ENCODE measurements around the gene AKAP13. TPM values are rescaled to one million over a fixed set of nuclear protein-coding genes. Genes with fewer than 3 reads are reported as not detected.
A peak's percentile ranks its signal among the peaks of the same experiment; 100 is the strongest.

The AKAP13 gene
- total RNA-seq, 1 donor from 2014 or later, result 450 TPM

- peaks cover 87% of the 10 kb centered on the region for H3K36me3 ChIP-seq
- H3K27me3 ChIP-seq, result no peaks in the 10 kb centered on the region
- no peaks in the 10 kb centered on the region for H3K9me3 ChIP-seq
- DNase-seq, result no peak
- TF ChIP-seq CTCF (IDR thresholded peaks at IDR 0.05), result no peak
- intact Hi-C loops (cut with DNase I), result no loop called here
- peaks cover 52% of the 10 kb centered on the region for H3K4me1 ChIP-seq
- ATAC-seq, result peak; percentile 76
- H3K27ac ChIP-seq, result peak overlapping the region; percentile 61
- peak overlapping the region; percentile 30 for H3K4me3 ChIP-seq
Measured at GRCh38 chr15:85689729-85690128, 309.3 kb downstream of the AKAP13 start.

GRCh38 chr15:85690561-85691231 is 310.3 kb downstream of the AKAP13 start:
- H3K4me3 ChIP-seq, result peak overlapping the region; percentile 30
- H3K4me1 ChIP-seq, result peaks cover 52% of the 10 kb centered on the region
- TF ChIP-seq CTCF (IDR thresholded peaks at IDR 0.05), result no peak
- peak overlapping the region; percentile 61 for H3K27ac ChIP-seq
- no peaks in the 10 kb centered on the region for H3K9me3 ChIP-seq
- DNase-seq, result no peak
- H3K27me3 ChIP-seq, result no peaks in the 10 kb centered on the region
- peaks cover 87% of the 10 kb centered on the region for H3K36me3 ChIP-seq
- peak; percentile 22 for ATAC-seq
- intact Hi-C loops (cut with DNase I), result no loop called here

DNA sequence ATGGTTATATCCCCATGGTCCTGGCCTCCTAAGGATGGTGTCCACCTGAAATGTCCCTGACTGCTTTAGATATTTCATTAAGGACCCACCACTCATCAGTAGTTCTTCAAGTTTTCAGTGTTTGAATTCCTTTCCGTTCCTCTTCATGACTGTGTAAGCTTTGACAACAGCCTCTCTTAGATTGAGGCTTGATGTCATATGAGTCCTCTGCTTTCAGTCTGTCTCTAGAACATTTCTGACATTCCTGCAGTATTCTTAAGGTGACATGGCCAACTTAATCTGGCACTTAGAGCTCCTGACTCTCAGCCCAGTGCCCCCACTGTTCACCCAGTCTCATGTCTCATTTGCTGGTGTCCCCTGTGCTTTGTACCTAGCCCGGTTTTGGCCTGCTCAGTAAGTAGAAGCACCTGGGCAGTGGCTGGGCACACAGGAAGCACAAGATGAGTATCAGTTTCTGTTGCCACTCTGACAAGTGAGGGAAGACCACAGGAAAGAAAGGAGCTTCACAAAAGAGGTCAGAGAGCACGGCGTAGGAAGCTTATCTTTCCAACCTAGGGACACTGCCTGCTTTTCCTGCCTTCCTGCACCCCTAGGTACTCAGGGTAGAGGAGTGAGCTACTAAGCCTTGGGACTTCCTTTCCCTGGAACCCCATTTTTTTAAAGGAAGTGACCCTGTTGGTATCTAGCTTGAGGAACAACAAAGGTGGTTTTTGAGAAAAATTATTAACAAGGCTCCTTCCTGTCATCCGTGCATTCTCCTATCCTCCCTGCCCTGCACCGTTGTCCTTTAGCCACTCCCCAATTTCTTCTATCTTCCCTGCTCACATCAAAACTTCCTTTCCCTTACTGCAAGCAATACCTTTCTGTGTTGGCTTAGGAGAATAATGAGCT is 311.2 kb downstream of the AKAP13 start:
- intact Hi-C loops (cut with DNase I), result no loop called here
- H3K36me3 ChIP-seq, result peaks cover 89% of the 10 kb centered on the region
- peaks cover 52% of the 10 kb centered on the region for H3K4me1 ChIP-seq
- no peaks in the 10 kb centered on the region for H3K27me3 ChIP-seq
- H3K9me3 ChIP-seq, result no peaks in the 10 kb centered on the region
- H3K27ac ChIP-seq, result peak overlapping the region; percentile 61
- no peak for TF ChIP-seq CTCF (IDR thresholded peaks at IDR 0.05)
- DNase-seq (no peak), ATAC-seq (peak; percentile 65)
- H3K4me3 ChIP-seq, result peak overlapping the region; percentile 30

DNA sequence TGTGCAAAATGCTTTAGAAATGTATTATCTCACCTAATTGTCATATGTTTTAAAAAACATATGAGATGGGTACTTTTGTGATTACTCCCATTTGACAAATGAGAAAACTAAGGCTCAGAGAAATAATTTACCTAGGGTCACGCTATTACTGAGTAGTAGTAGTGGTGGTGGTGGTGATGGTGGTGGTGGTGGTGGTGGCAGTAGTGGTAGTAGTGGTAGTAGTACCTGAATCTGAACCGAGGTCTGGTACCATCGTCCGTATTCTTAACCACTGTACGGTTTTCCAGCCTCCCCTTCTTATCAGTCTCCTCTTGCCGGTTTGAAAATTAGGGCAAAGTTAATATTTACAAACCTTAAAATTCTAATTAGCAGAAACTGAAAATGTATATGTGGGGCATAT is 311.9 kb downstream of the AKAP13 start:
- no peaks in the 10 kb centered on the region for H3K27me3 ChIP-seq
- intact Hi-C loops (cut with DNase I), result no loop called here
- DNase-seq (no peak), ATAC-seq (no peak)
- H3K4me1 ChIP-seq, result peaks cover 52% of the 10 kb centered on the region
- TF ChIP-seq CTCF (IDR thresholded peaks at IDR 0.05), result no peak
- peaks cover 89% of the 10 kb centered on the region for H3K36me3 ChIP-seq
- H3K4me3 ChIP-seq, result peak overlapping the region; percentile 30
- H3K27ac ChIP-seq, result peak overlapping the region; percentile 61
- H3K9me3 ChIP-seq, result no peaks in the 10 kb centered on the region

GRCh38 chr15:85692873-85693272 is 312.5 kb downstream of the AKAP13 start:
- no peak overlapping the region for H3K4me3 ChIP-seq
- no peaks in the 10 kb centered on the region for H3K27me3 ChIP-seq
- no peak for DNase-seq
- ATAC-seq, result peak; percentile 37
- H3K4me1 ChIP-seq, result peaks cover 52% of the 10 kb centered on the region
- peak overlapping the region; percentile 33 for H3K27ac ChIP-seq
- H3K36me3 ChIP-seq, result peaks cover 89% of the 10 kb centered on the region
- no peak for TF ChIP-seq CTCF (IDR thresholded peaks at IDR 0.05)
- no peaks in the 10 kb centered on the region for H3K9me3 ChIP-seq
- intact Hi-C loops (cut with DNase I), result no loop called here
